CD4-positive, alpha-beta T cell treated with Interleukin-10 for 1 hour (primary cell): ENCODE measurements around the gene C2orf80.
"Not testable (repeated sequence)": the region's sequence is repeated elsewhere in the genome, so short reads cannot be mapped to it uniquely, and the experiment has no call there.

Experiments used
- DNase-seq: peaks from one replicate; pipeline ENCODE4 v3.0.0-alpha.2; 2020

The C2orf80 gene

GRCh38 chr2:208130712-208131110 lies 59.1 kb downstream of the C2orf80 start:
- no peak for DNase-seq

GRCh38 chr2:208129744-208130711 lies 59.8 kb downstream of the C2orf80 start, which contains the start of gene CRYGC:
TSS of gene CRYGC (minus strand) at chr2:208129828. CDS start at chr2:208129792, 36 bp downstream.
- DNase-seq = no peak

- DNase-seq = no peak
Measured at GRCh38 chr2:208128136-208128535, 61.7 kb downstream of the C2orf80 start.

- DNase-seq = no peak
Measured at GRCh38 chr2:208127090-208127489, 62.7 kb downstream of the C2orf80 start.

GRCh38 chr2:208125251-208125650 lies 64.6 kb downstream of the C2orf80 start:
- DNase-seq = no peak

GRCh38 chr2:208124013-208124715 lies 65.7 kb downstream of the C2orf80 start, which contains the start of gene CRYGD:
TSS of gene CRYGD (minus strand) at chr2:208124524. CDS start at chr2:208124473, 51 bp downstream.
- DNase-seq = not testable (repeated sequence)

GRCh38 chr2:208122248-208122647 lies 67.6 kb downstream of the C2orf80 start:
- no peak for DNase-seq

- DNase-seq = no peak
Measured at GRCh38 chr2:208118918-208119317, 70.9 kb downstream of the C2orf80 start.

- DNase-seq = not testable (repeated sequence)
Measured at GRCh38 chr2:208117390-208117789, 72.4 kb downstream of the C2orf80 start.
